Mesothelial cell of epicardium (in vitro differentiated cells): ENCODE data around the gene HDAC1. TPM values are rescaled to one million over a fixed set of nuclear protein-coding genes. Genes with fewer than 3 reads are reported as not detected.

Experiments
- DNase-seq, 2 experiments: peaks; one replicate each; pipeline ENCODE4 v3.0.0; 2021; ENCODE audit warnings: low spot score in 2 of 2; ENCODE audit not compliant: unreplicated experiment in 2 of 2
- H3K27ac Mint-ChIP-seq: 2 replicates; pipeline ENCODE4 v1.8.0; 2021; ENCODE audit warnings: mixed read lengths
- H3K27me3 Mint-ChIP-seq: 2 replicates; pipeline ENCODE4 v1.8.0; 2021; ENCODE audit warnings: low read depth, mixed read lengths
- H3K36me3 Mint-ChIP-seq: 2 replicates; pipeline ENCODE4 v1.8.0; 2021; ENCODE audit warnings: mixed read lengths
- H3K4me1 Mint-ChIP-seq: 2 replicates; pipeline ENCODE4 v1.8.0; 2021; ENCODE audit warnings: mixed read lengths
- H3K4me3 Mint-ChIP-seq: 2 replicates; pipeline ENCODE4 v1.8.0; 2021; ENCODE audit warnings: mild to moderate bottlenecking, moderate library complexity, mixed read lengths
- H3K9me3 Mint-ChIP-seq: 2 replicates; pipeline ENCODE4 v1.8.0; 2021; ENCODE audit warnings: mixed read lengths
- CTCF ChIP-seq: fragments of 200-600 bp; sonication (generic); IDR thresholded peaks from one replicate; pipeline ENCODE4 v1.5.0; 2021; ENCODE audit warnings: antibody characterized with exemption; ENCODE audit not compliant: unreplicated experiment
- total RNA-seq: library from RNA; stranded (reverse); gene quantifications from 3 replicates; pipeline ENCODE4 v1.2.1, GENCODE V29; 2021

Gene HDAC1
- total RNA-seq, 1 donor from 2014 or later: 131 TPM

DNA sequence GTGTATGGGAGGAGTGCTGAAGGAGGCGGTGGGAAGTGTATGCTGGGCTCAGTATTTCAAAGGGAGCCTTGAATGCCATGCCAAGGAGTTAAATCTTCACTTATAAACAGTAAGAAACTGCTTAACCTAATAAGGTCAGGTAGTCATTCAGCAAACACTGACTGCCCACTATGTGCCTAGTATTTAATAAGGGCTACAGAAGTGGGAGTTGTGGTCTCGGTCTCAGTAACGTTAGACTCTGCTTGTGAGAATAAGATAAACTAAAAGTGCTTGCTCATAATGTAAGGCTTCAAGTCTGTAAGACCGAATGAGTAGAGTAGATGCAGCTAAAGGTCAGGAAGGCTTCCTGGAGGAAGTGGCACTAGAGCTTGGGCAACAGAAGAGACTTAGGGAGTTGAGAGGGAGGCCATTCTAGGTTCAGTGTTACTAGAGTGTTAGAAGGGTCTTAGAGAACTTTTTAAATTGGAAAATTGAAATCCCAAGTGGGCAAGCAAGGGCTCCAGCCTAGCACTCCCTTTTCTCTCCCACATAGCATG is 38.1 kb downstream of the HDAC1 start:
- DNase-seq: no peak
- no peaks in the 10 kb centered on the region for H3K9me3 Mint-ChIP-seq
- no peak overlapping the region for H3K27ac Mint-ChIP-seq
- no peak for TF ChIP-seq CTCF
- H3K27me3 Mint-ChIP-seq: no peaks in the 10 kb centered on the region
- H3K36me3 Mint-ChIP-seq: peaks cover 30% of the 10 kb centered on the region
- peaks cover 36% of the 10 kb centered on the region for H3K4me1 Mint-ChIP-seq
- H3K4me3 Mint-ChIP-seq: no peak overlapping the region

DNA sequence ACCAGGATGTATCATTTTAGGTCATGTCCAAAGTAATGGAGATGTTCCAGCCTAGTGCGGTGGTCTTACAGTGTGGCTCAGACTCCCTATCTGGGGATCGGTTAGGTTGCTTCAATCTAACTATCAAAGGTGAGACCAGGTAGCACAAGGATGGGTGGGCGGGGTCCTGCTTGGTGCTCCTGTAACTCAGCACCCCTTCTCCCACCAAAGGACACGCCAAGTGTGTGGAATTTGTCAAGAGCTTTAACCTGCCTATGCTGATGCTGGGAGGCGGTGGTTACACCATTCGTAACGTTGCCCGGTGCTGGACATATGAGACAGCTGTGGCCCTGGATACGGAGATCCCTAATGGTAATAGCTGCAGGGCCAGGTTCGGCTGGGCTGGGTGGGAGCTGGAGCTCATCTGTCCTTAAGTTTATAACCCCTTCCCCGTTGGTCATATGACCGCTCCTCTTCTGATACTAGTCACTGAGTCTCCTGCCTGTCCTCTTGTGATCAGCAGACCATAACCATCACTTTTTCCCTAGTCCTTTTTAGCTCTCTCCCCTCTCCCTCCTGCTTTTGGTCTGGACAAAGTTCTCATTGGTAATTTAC is 38.8 kb downstream of the HDAC1 start:
- Mint-ChIP-seq H3K4me3 (no peak overlapping the region), H3K4me1 (peaks cover 37% of the 10 kb centered on the region), H3K27ac (peak overlapping the region; percentile 1), H3K9me3 (no peaks in the 10 kb centered on the region), H3K27me3 (no peaks in the 10 kb centered on the region), H3K36me3 (peaks cover 25% of the 10 kb centered on the region)
- TF ChIP-seq CTCF: no peak
- no peak for DNase-seq

- no peak for TF ChIP-seq CTCF
- peak overlapping the region; percentile 90 for H3K27ac Mint-ChIP-seq
- no peak overlapping the region for H3K4me3 Mint-ChIP-seq
- no peak for DNase-seq
- H3K9me3 Mint-ChIP-seq: no peaks in the 10 kb centered on the region
- no peaks in the 10 kb centered on the region for H3K27me3 Mint-ChIP-seq
- peaks cover 37% of the 10 kb centered on the region for H3K4me1 Mint-ChIP-seq
- peaks cover 25% of the 10 kb centered on the region for H3K36me3 Mint-ChIP-seq
Measured at GRCh38 chr1:32331549-32331948, 39.7 kb downstream of the HDAC1 start.

DNA sequence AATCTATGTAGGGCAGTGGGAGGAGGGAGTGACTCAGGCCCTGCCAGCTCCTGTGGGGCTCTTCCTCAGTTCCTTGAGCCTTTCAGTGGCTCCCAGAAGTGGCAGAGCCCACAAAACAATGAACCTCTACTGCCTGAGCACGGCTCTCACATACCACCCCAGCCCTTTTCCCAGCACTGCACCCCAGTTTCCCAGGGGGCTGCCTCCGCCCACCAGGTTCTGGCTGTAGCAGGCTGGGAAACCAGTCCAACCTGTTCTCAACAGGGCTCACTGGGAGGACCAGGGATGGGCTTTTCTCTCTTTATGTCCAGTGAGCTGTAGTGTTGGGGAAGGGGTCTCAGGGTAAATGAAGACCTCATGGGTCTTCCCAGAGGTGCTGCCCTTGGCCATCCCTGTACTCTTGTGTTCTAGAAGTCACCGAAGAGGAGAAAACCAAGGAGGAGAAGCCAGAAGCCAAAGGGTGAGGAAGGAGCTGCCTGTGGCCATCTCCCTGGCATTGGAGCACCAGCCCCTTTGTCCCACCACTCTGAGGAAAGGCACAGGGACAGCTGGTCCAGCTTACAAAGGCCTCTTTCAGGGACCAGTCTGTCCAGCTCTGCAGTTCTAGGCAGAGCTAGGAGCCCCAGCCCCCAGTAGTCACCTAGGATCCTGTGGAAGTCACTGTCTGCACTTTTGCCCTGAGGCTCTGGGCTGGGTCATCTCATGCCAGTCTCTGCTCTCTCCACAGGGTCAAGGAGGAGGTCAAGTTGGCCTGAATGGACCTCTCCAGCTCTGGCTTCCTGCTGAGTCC is 40.6 kb downstream of the HDAC1 start:
- H3K9me3 Mint-ChIP-seq: no peaks in the 10 kb centered on the region
- H3K36me3 Mint-ChIP-seq: peaks cover 23% of the 10 kb centered on the region

More for the DNA sequence above, 40.6 kb downstream of the HDAC1 start:
- peak in 1 of 2 experiments; percentile 52 for DNase-seq
- no peaks in the 10 kb centered on the region for H3K27me3 Mint-ChIP-seq
- no peak for TF ChIP-seq CTCF
- H3K4me3 Mint-ChIP-seq: peak overlapping the region; percentile 38
- peak overlapping the region; percentile 90 for H3K27ac Mint-ChIP-seq
- H3K4me1 Mint-ChIP-seq: peaks cover 37% of the 10 kb centered on the region
